A549 treated with ZK216348 at 1 μM for 4 hours (cell line): ENCODE data around the gene ATP5PO. TPM values are rescaled to one million over a fixed set of nuclear protein-coding genes. Genes with fewer than 3 reads are reported as not detected.

Source experiments
- total RNA-seq: library from RNA; stranded (reverse); fragments of 200-300 nt; extraction: Qiagen RNA extraction; gene quantifications from 5 replicates; pipeline ENCODE4 v1.2.3, GENCODE V29; 2022; ENCODE audit warnings: low read depth

Gene ATP5PO, protein sequence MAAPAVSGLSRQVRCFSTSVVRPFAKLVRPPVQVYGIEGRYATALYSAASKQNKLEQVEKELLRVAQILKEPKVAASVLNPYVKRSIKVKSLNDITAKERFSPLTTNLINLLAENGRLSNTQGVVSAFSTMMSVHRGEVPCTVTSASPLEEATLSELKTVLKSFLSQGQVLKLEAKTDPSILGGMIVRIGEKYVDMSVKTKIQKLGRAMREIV
- total RNA-seq, result 131 to 153 TPM (median 146 TPM) in 5 replicates

DNA sequence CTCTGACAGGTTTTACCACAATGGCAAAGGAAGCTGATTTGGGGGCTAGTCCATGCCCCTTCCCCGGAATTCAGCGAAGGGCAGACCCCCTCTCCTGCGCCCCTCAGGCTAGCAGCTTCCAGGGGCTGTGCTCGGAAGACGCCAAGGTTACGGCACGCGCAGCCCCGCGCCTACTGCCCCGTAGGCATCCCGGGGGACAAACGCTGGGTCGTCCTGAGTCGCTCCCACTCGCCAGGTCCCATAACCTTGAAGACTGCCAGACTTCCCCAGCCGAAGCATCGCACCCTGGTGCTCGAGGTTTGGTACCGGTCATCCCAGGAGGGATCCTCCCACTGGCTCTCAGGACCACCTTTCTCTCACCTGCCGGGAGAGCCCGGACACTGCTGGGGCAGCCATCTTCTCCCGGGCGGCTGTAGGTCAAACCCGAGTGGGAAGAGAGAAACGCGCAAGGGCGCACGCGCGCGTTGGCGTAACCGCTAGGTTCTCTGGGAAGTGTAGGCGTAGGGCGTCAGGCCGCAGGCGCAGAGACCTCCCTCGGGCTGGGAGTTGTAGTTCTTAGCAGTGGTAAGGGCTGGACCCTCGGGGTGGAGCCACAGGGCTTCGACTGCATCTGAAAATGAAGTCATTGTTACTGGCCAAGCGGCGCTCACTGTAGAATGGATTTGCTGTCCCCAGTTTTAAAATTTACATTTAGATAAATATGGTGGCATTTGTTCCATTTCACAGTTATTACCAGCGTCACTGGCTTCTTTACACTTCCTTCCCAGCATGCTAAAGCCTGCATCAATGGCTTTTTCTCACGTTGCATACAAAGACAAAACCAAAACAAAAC lies at the start of gene ATP5PO:
TSS of gene ATP5PO (minus strand) at position 437 of the 832 bp plus-strand sequence. CDS start at position 396, 41 bp downstream.

Other genes starting within 250 kb of the ATP5PO start
- 41.0 to 50.9 TPM (median 43.1 TPM) in 5 replicates for gene MRPS6, start 157.8 kb upstream of the ATP5PO start, total RNA-seq
- gene SLC5A3, start 157.8 kb upstream of the ATP5PO start, total RNA-seq, result 1.4 to 3.9 TPM (median 3.4 TPM) in 5 replicates